ENCODE results near the gene HILPDA. TPM values are rescaled to one million over a fixed set of nuclear protein-coding genes. Genes with fewer than 3 reads are reported as not detected.

Gene HILPDA
- total and polyA plus RNA-seq, 9 of the 15 experiments (the other 6 are each of a cell fraction or from before 2014, with no cell fraction given): 8.3 to 71.8 (median 23.5) TPM

DNA sequence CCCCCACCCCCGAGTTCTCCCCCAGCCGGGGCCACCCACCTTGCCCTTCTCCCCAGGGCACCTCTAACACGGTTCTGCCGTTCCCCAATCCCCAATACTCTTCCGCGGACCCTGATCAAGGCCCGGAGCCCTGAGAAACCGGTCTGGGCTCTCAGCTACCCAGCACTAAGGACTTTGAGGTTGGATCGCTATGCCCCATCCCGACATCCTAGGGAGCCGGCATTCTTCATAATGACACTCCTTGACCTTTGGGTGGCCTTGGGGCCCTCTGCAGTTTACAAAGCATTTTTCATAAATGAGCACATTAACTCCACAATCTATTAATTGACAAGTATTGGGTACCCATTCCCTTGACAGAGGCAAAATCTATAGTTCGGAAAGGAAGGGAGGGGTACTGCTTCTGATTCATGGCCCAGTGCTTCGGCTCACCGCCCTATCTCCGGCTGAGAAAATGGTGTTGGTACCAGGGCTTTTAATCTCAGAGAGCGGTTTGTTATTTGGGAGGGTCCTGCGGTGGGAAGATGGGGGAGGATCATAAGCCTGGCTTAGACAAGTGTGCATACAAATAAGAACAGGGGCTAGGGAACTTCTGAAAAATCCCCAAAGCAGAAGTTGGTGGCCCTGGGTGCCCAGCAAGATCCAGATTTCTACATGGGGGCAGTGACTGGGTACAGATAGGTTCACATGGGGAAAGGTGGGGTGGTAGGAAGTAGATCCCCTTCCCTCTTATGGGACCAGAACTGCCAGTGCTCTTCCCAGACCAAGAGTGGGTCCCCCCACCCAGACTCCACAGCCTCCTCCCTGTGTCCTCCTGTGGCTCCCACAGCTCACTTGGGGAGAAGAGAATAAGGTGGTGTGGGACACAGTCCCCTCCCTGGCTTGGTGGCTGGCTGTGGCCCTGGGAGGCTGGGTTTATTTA lies 49.1 kb upstream of the HILPDA start:
- peaks cover 54 to 68% of the 10 kb centered on the region in 2 experiments for H3K4me1 ChIP-seq (replicated peaks in 1 of 2; ENCODE audit: control insufficient read depth in 2 of 2, insufficient read depth in 2 of 2, low read length in 2 of 2)
- H3K36me3 ChIP-seq (ENCODE audit: control insufficient read depth, insufficient read depth, low read length): peaks cover 25% of the 10 kb centered on the region; the same call in 2 of the 3 replicates
- 40% methylated on average over 16 of the region's 17 CpGs for WGBS (ENCODE audit: insufficient coverage, low coverage, missing lambda C conversion rate)
- in situ Hi-C loops (cut with MboI) (no loop called here), intact Hi-C loops (cut with micrococcal nuclease) (no loop called here)
- no peak overlapping the region for H3K4me3 ChIP-seq
- H3K9me1 ChIP-seq (ENCODE audit: control insufficient read depth, insufficient read depth, low read length): no peaks in the 10 kb centered on the region
- peak in 2 of 4 experiments; percentile 35 to 54 for DNase-seq (ENCODE audit: extremely low read depth in 1 of 4, low spot score in 3 of 4)
- H3K79me2 ChIP-seq (ENCODE audit: control insufficient read depth, insufficient read depth, low read length): peaks cover 30% of the 10 kb centered on the region
- ChIA-PET POLR2A (interaction anchor here (0.6 to 2.7 kb wide), 6 partner anchors 8 to 63 kb away, joined by 3 to 10 read pairs (median 4); partner anchors contain the start of gene RBM28), CTCF (ENCODE audit: low intra/inter-chr PET ratio) (no interaction called here)
- no peak for ATAC-seq
- no peaks in the 10 kb centered on the region; the same call in 1 of the 2 replicates for H4K20me1 ChIP-seq (replicated peaks; ENCODE audit: control insufficient read depth, insufficient read depth, low read length)
- H2AFZ ChIP-seq (ENCODE audit: low read depth, low read length): peak overlapping the region; percentile 35; the same call in 1 of the 2 replicates
- peak overlapping the region; percentile 25; the same call in 1 of the 3 replicates for H3K27ac ChIP-seq (ENCODE audit: extremely low read depth, low read depth, low read length)
- TF ChIP-seq CBX8 (IDR thresholded peaks at IDR 0.05; ENCODE audit: borderline replicate concordance, extremely low read depth, low read depth, low read length, poor library complexity, severe bottlenecking) (no peak), BMI1 (IDR thresholded peaks at IDR 0.05; ENCODE audit: low read length) (no peak), TRIM24 (IDR thresholded peaks at IDR 0.05) (no peak), XRCC5 (IDR thresholded peaks at IDR 0.05; ENCODE audit: low read depth, low read length) (0 out of 2 replicates have a peak, but pooled peaks have one; percentile 21), ZBTB7A (IDR thresholded peaks at IDR 0.05; ENCODE audit: borderline replicate concordance, control insufficient read depth, low read depth, low read length) (0 out of 2 replicates have a peak, but pooled peaks have one; percentile 2), ZNF263 (CRISPR knock-in tag; IDR thresholded peaks at IDR 0.05; ENCODE audit: borderline replicate concordance) (no peak), ESRRA (IDR thresholded peaks at IDR 0.05; ENCODE audit: borderline replicate concordance, low read depth) (peak; percentile 19; the same call in 1 of the 2 replicates), POLR3A (IDR thresholded peaks at IDR 0.05; ENCODE audit: borderline replicate concordance, extremely low read depth, insufficient read depth, insufficient read length) (no peak), TCFL5 (CRISPR knock-in tag; conservative IDR thresholded peaks at IDR 0.05) (no peak), HMG20B (CRISPR knock-in tag; IDR thresholded peaks at IDR 0.05) (no peak), EGR1 (conservative IDR thresholded peaks at IDR 0.05) (0 out of 2 replicates have a peak, but pooled peaks have one; percentile 1), CREBBP (IDR thresholded peaks at IDR 0.05; ENCODE audit: low read depth, low read length) (no peak)
- TF ChIP-seq, protein P1, sequence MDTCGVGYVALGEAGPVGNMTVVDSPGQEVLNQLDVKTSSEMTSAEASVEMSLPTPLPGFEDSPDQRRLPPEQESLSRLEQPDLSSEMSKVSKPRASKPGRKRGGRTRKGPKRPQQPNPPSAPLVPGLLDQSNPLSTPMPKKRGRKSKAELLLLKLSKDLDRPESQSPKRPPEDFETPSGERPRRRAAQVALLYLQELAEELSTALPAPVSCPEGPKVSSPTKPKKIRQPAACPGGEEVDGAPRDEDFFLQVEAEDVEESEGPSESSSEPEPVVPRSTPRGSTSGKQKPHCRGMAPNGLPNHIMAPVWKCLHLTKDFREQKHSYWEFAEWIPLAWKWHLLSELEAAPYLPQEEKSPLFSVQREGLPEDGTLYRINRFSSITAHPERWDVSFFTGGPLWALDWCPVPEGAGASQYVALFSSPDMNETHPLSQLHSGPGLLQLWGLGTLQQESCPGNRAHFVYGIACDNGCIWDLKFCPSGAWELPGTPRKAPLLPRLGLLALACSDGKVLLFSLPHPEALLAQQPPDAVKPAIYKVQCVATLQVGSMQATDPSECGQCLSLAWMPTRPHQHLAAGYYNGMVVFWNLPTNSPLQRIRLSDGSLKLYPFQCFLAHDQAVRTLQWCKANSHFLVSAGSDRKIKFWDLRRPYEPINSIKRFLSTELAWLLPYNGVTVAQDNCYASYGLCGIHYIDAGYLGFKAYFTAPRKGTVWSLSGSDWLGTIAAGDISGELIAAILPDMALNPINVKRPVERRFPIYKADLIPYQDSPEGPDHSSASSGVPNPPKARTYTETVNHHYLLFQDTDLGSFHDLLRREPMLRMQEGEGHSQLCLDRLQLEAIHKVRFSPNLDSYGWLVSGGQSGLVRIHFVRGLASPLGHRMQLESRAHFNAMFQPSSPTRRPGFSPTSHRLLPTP (IDR thresholded peaks at IDR 0.05; ENCODE audit: borderline replicate concordance, extremely low read depth, insufficient read length): no peak
- TF ChIP-seq, protein P2, sequence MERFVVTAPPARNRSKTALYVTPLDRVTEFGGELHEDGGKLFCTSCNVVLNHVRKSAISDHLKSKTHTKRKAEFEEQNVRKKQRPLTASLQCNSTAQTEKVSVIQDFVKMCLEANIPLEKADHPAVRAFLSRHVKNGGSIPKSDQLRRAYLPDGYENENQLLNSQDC (CRISPR knock-in tag; IDR thresholded peaks at IDR 0.05): no peak
- TF ChIP-seq, protein P3, sequence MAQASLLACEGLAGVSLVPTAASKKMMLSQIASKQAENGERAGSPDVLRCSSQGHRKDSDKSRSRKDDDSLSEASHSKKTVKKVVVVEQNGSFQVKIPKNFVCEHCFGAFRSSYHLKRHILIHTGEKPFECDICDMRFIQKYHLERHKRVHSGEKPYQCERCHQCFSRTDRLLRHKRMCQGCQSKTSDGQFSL (CRISPR knock-in tag; IDR thresholded peaks at IDR 0.05): peak; percentile 91
- TF ChIP-seq, protein P3 (tag; IDR thresholded peaks at IDR 0.05): peak in 1 of 2 experiments; percentile 76; a peak in 2 of 4 replicates
- H3K9me3 ChIP-seq (replicated peaks; ENCODE audit: control insufficient read depth, insufficient read depth, low read depth, low read length): no peaks in the 10 kb centered on the region
- H3K27me3 ChIP-seq (ENCODE audit: control insufficient read depth in 2 of 2, insufficient read depth in 2 of 2, low read length in 2 of 2): no peaks in the 10 kb centered on the region
- H3K4me2 ChIP-seq (ENCODE audit: insufficient read depth, low read length): peak overlapping the region; percentile 26; the same call in 1 of the 2 replicates
- BruUV-seq (replicated peaks): no TSS peak
- H3K9ac ChIP-seq (ENCODE audit: insufficient read depth in 1 of 2, low read depth in 2 of 2, low read length in 2 of 2): peak overlapping the region in 1 of 2 experiments; percentile 90; a peak in 2 of 4 replicates
- FAIRE-seq: no peak

Data from K562 (cell line).